Activated CD4-positive, CD25-positive, alpha-beta regulatory T cell (primary cell): ENCODE results near the gene MARCO.
"Not testable (repeated sequence)": the region's sequence is repeated elsewhere in the genome, so short reads cannot be mapped to it uniquely, and the experiment has no call there.

ENCODE experiments used
- DNase-seq, 4 experiments: peaks; one replicate each; lab custom pipeline; 2025; lab: John Stamatoyannopoulos, UW

The MARCO gene

DNA sequence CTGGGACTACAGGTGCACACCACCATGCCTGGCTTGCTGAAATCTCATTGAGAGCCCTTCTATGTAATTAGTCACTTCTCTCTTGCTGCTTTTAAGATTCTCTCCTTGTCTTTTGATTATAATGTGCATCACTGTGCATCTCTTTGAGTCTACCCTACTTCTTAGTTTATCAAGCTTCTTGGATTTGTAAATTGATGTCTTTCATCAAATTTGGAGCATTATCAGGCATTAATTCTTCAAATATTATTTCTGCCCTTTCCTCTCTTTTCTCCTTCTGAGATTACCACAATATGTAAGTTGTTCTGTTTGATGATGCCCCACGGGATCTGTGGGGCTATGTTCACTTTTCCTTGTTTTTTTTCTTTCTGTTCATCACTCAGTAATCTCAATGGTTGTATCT, 9.0 kb upstream of the MARCO start:
- DNase-seq = no peak

DNA sequence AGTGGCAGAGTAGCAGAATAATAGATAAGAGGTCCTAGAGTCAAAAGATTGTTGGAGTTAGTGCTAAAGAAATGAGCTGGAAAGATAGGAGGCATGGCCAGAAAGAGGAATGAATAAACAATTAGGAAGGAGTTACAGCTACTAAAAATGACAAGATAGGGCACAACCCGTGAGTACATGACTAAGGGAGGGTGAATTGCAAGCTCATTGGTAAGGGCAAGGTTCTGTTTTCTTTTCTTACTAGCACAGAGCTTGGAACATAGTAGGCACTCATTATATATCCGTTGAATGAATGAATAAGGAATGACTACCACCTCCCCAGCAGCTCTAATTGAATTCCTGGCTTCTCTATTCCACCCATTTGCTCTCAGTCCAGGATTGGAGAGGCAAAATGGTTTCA, 5.7 kb upstream of the MARCO start:
- no peak for DNase-seq

DNA sequence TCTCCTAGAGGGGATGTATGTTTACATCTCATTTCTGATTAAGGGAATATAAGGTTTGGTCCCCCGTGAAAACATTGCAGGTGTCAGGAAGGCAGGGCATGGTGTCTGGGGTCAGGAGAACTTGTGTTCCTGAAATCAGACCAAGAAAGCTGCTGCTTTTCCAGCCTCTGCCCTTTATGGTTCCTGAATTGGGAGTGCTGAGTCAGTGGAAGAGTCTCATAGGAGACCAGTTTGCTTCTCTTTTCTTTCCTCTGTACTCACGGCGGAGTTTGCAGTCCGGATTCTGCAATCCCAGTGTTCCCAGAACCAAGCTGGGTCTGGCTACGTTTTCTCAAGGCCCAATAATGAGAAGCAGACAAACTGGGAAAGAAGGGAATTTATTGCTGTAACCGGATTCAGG, 5.1 kb upstream of the MARCO start:
- no peak for DNase-seq

DNA sequence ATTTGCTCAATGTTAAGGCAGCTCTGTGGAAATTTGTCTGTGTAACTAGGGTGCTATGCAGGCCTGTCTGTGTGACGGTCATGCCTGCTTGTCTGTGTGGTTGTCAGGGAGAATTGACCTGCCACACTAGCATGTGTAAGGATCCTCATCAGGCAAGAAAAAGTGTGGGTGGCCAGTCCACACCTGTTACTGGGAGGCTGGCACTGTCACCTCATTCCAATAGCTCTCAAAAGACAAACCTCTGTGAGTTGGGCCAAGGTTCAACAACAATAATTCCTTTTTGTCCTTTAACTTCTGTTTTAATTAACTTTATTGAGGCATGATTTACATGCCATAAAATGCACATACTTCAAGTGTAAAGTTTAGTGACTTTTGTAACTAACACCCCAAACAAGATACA, 4.2 kb upstream of the MARCO start:
- DNase-seq = no peak

DNA sequence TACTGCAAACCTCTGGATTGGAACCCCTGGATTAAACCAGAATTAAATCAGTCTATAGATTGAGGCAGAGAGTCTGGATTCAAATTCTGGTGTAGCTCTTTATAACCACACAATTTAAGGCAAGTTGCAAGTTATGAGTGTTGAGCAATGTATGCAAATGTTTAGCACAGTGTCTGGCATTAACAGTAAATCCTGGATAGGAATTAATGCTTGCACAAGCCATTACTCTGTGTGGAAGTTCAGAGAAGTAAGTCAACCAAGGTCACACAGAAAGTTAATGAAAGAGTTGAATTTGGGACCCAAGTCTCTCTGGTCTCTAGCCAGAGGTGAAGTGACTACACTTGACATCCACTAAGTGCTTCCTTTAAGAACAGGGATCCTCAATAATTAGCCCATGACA, 2.0 kb upstream of the MARCO start:
- no peak for DNase-seq

DNA sequence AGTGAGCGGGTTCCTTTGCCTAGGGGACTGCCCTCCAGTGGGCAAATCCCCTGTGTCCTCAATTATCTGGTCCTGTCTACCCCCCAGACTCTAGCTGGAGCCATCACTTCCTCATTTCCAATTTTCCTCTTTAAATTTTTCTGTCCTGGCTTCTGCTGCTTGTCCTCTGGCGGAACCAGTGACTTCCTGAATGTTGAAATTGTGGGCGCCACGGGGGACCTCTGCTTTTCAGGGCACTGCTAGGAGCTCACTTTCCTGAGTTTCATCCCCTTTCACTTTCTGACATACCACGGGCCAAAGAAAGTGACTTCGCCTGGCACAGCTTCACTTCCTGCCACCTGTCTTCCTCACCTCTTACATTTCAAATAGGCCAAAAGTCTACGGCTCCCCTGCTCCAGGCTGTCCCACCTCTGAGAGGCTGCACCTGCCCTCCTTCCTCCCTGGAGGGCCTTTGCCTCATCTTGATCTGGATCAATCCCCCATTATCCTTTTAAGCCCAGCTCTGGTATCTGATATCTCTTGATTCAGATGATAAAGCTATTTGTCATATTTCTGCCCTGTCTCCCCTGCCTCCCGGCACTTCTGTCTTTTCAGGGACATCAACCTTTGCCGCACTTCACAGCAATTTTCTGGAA, 1.4 kb upstream of the MARCO start:
- DNase-seq = no peak

DNA sequence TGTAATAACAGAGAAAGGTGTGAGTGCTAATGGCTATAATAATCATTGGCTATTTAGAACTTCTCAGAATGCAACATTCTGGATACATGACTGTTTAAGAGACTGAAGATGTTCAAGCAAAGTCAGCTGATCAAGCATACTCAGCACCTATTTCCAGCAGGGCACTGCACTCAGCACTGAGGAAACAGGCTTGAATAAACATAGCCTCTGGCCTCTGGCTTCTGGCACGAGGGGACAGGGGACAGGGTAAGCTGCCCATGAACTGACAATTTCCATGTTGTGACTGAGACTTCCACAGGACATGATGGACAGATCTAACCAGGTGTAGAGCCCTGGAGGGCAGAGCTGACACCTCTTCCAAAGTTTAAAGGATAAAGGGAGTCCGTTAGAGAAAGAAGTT, 1.3 kb downstream of the MARCO start:
- DNase-seq = no peak

DNA sequence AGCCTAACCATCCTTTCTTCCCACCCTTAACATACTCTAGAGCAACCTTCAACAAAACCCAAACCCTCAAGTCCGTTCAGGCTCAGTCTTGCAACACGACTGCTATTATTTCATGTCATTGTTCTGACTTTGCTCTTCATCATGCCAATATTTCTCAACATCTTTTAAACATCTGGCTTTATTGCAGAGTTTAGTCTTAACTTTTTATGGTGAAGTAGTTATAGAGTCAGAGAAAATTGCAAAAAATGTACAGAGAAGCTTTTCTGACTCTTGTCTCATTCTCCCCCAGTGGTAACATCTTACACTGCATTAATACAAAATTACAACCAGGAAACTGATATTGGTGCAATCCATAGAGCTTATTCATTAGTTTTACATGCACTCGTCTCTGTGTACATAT, 3.9 kb downstream of the MARCO start:
- no peak for DNase-seq

DNA sequence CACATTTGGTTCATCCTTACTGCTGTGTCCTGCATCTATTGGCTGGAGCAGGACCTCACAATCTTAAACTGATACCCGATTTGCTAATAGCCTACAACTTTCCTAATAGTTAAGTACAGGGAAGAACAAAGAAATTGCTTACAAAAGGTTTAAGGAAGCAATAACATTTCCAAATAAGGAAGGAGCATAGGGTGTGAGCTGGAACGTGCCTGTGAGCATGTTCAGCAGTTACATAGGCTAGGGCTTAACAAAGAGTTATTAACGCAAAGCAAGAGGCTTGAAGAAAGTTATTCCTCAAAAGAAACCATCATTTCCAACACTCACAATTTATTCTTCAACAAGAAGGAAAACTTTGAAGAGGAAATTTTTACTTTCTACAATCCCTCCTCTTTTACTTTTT, 6.3 kb downstream of the MARCO start:
- DNase-seq = not testable (repeated sequence)

DNA sequence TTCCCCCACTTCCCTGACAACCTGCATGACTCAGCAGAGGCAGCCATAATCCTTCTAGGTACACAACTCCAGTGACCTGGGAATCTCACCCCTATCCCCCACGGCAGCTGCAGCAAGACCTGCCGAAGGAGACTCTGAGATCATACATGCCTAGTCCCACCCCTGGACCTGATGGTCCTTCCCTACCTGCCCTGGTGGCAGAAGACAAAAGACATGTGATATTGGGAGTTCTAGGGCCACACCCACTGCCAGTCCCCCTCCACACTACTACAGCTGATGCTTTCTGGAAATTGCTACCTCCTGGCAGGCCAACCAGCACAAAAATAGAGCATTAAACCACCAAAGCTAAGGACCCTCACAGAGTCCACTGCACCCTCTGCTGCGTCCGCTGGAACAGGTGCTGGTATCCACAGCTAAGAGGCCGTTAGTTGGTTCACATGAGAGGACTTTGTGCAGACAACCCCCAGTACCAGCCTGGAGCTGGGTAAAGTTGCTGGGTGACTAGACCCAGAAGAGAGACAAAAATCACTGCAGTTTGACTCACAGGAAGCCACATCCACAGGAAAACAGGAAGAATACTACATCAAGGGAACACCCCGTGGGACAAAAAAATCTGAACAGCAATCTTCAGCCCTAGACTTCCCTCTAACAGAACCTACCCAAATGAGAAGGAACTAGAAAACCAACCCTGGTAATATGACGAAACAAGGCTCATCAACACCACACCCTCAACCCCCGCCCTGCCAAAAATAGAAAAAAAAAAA, 12.5 kb downstream of the MARCO start:
- no peak for DNase-seq

DNA sequence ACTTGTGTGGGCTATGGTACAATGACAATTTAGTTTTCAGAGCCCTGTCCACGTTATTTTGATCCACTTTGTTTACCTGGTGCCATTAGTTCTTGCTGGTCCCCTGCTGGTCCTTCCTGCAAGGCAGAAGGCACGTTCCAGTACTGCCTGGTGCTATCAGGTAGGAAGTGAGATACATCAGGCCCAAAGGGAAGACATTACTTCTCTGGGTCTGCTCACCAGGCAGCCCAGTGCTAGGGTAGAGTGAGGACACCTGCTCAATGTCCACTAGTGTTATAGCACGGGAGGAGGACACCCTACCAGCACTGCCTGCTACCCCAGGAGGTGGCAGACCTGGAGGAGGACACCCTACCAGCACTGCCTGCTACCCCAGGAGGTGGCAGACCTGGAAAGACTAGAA, 23.7 kb downstream of the MARCO start:
- DNase-seq = no peak

DNA sequence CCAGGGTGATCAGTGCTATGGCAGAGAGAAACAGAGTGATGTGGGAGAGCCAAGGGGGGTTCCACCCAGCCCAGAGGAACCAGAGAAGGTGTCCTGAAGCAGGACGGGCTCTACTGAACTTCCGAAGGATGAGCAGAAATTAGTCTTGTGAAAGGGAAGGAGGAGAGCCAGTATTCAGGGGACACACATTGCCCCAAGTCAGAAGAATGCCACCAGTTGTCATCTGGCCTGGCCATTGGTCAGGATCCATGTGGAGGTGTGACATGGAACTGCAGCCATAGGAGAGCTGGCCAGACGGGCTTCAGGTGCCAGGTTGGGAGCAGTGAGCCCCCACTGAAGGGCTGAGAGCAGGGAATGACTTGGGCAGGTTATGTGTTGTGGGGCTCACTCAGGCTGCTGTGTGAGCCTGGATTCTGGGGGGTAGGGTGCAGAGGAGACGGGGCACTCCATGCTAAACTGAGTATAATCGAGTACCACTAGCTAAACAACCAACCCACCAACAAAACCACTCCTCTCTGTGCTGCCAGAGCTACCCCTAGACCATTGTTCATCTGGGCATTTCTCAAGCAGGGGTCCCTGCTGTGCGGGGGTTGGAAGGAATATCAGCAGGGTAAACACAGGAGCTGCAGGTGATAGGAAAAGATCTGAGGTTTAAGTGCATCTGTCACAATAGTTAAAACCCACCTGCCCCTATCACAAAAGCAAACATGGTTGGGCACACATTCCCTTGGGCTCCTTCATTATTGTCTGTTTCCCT, 25.3 kb downstream of the MARCO start:
- DNase-seq = no peak

DNA sequence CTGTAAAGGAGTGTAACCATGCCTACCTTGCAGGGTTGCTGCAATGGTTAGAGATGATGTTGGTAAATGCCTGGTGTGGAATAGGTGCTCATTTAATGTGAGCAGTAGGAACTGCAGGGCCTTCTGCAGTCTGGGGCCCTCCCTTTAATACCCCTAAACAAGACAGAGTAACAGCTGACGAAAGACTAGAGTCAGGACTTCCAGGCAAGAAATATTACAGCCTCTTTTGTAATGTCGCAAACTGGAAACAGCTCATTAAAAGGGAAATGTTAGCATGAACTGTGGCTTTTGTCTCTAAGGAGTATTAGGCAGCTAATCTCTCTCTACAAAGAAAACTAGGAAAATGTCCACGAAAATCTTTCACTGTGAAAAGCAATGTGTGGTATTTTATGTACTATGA, 26.0 kb downstream of the MARCO start:
- DNase-seq = no peak

DNA sequence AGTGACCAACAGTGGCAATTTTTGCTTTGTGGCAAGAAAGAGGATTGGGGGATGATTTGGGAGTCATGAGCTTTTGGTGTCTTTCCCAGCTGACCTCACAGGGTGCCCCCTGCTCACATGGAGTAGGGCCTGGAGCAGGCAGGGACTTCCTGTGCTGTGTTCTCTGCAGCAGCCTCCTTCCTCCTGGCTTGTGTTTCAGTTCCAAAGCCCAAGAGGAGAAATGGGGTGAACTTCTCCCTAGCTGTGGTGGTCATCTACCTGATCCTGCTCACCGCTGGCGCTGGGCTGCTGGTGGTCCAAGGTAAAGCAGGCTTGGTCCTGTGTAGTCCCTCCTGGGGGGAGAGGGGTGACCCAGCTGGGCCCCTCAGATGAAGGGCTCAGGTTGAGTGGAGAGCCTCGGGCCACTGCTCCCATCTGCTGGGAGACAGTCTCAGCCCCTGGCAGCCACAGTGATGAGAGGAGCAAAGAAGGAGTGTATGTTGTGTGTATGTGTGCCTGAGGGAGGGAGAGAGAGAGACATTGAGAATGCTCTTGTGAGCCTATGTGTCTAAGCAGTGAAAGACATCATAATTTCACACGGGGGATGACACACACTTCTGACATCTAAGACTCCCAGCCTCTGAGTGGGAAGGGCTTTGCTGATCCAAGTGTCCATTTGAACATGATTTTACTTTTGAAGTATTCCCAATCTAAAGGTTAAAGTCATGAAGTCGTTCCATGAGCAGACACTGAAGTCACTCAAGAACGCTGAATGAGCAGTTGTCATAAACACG, 27.2 kb downstream of the MARCO start:
- DNase-seq = no peak

DNA sequence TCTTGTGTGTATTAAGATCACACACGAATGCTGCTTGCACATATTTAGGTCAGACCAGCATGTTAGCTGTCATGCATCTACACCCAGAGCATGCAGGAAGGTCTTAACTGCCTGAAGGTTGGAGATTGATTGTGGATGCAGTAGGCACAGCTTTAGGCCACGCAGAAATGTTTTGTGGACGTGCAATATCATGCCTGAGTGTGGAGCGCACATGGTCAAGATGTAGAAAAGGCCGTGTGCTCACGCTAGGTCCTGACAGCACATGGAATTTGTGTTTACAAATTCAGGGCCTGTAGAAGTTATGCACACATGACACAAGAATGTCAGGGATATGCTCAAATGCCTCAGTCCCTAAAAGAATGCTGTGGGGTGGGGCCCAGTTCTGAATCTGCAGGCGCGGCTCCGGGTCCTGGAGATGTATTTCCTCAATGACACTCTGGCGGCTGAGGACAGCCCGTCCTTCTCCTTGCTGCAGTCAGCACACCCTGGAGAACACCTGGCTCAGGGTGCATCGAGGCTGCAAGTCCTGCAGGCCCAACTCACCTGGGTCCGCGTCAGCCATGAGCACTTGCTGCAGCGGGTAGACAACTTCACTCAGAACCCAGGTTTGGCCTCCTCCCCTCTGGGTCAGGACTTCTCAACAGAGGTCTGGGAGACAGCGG, 27.9 kb downstream of the MARCO start:
- DNase-seq = no peak

DNA sequence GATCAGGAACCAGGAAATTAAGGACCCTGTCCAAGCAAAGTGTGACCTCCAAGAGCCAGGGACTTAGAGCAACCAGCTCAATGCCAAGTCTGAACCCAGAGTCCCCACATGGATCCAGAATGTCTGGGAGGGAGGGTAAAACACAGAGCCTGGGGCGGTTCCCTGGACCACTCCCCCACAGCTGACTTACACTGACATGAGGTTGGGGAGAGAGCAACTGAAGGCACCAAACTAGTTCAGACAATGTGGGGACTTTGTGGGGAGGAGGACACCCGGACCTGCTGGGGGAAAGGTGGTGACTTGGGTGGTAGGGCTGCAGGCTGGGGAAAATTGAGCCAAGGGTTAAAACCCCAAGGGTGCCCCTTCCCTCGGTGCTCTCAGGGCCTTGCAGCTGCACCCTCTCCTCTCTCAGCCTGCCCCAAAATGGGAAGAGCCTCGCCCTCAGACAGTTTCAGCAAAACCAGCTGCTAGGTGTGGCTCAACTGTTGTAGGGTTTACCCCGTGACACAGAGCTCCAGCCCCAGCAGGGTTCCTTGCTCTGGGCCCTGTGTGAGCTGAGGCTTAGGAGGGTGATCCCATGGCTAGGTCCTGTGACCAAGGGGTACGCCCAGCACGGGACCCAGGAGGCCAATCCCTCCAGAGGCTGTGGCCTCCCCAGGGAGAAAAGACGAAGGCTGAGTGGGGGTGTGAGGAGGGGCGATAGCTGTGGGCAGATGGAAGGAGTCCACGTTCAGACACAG, 28.6 kb downstream of the MARCO start:
- no peak for DNase-seq

DNA sequence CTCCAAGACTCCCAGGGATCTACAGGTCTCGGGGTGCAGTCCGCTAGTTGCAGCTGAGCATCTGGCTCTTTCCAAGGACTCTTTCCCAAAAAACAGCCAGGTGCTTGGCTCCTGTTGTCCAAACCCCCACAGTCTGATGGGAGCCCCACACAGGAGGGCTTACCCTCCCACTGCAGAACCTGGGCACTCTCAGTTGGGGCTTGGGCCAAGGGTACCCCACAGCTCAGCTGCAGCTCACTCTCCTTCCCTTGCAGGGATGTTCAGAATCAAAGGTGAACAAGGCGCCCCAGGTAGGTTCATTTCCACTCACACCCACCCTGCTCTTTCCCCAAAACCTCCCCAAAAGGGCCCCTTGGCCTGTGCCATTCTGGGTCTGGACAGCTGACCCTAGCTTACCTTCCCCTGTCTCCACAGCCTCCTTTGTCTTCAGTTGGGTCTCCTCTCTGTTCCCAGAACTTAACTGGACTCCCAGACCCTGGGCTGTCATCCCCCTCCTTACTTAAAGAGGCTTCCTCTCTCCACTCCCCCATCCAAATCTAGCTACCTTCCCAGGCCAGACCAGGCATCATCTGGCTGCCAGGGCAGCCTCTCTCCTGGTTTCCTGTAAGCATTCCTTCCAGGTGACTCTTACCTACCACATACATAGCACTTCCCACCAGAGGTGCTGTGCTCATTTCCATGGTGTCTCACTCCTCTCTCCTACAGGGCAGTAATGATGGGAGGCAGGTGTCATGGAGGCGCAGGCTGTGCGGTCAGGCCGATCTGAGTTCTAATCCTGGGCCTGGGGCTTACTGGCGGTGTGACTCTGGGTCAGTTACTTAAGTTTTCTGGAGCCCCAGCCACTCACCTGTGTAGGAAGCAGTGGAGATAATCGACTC, 29.5 kb downstream of the MARCO start:
- DNase-seq = no peak

DNA sequence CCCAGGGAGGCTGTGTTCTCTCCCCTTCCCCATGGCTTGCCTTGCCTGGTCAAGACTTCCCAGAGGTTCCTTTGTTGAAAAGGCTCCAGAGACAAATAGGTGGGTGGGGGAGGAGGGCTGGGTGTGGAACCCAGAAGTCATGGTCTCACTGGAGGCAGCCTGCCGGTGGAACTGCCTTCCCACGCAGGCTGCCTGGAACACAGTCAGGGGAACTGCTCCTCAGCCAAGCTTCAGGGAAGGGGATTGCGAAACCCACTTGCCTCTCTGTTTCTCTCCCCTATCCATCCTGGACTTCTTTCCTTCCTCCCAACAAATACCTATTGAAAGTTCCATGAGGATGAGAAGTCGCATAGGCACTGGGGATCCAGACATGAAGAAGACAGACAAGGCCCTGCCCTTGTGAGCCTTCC, 31.6 kb downstream of the MARCO start:
- DNase-seq = no peak

DNA sequence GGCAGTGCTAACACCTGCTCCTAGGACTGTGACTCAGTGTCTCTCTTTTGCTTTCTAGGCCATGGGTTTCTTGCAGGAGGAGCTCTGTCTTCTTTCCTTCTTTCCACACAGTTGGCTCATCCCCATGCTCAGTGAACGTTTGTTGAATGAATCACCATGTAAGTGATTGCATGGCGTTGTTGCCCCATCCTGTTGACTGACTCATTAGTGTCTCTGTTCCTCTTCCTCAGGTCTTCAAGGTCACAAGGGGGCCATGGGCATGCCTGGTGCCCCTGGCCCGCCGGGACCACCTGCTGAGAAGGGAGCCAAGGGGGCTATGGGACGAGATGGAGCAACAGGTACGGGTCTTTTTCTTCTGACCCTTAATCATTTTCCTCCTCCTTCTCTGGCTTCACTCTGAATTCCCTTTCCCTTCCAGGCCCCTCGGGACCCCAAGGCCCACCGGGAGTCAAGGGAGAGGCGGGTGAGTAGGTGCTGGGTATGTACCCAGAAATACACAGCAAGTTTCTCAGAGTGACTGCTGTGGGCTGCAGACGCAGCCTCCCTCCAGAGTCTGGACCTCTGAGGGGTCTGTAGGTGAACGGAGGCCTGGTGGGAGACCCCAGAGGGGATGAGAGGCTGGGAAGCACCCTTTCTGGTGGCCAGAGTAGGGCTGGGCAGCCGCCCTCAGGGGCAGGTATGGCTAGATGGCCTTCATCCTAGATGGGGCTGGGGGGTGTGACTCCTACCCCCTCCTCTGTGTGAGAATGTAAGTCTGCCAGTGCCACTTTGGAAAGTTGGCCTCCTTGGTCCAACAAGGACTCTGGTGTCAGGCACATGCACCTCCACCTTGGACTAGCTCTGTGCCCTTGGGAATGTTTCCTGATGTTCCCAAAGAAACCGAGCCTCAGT, 32.4 kb downstream of the MARCO start:
- DNase-seq = no peak
